Thyroid gland (tissue), 4 donors: Measurements from ENCODE around the gene MTMR2. TPM values are rescaled to one million over a fixed set of nuclear protein-coding genes. Genes with fewer than 3 reads are reported as not detected.

Experiments
- DNase-seq, 2 donors: peaks; one replicate each; pipeline ENCODE4 v3.0.0-alpha.2; 2019
- H3K27ac ChIP-seq, 3 donors: fragments of 200-600 bp; sonication (generic); 1 replicate in 2 of 3; 2 replicates in 1 of 3; pipeline ENCODE4 v1.5.1; 2016 to 2019; ENCODE audit warnings: mild to moderate bottlenecking in 1 of 3, moderate library complexity in 1 of 3
- H3K27me3 ChIP-seq: fragments of 200-600 bp; sonication (generic); one replicate; pipeline ENCODE4 v1.5.1; 2019
- H3K36me3 ChIP-seq, 2 donors: fragments of 200-600 bp; sonication (generic); one replicate each; pipeline ENCODE4 v1.5.1; 2016 to 2019
- H3K4me1 ChIP-seq, 2 donors: fragments of 200-600 bp; sonication (generic); one replicate each; pipeline ENCODE4 v1.5.1; 2017 to 2019
- H3K4me3 ChIP-seq, 3 donors: fragments of 200-600 bp; sonication (generic); replicated peaks in 1 of 3; 1 replicate in 2 of 3; 2 replicates in 1 of 3; pipeline ENCODE4 v1.5.1; 2016; ENCODE audit warnings: mild to moderate bottlenecking in 1 of 3
- H3K9me3 ChIP-seq: fragments of 200-600 bp; sonication (generic); one replicate; pipeline ENCODE4 v1.5.1; 2017
- CTCF ChIP-seq, 6 experiments: fragments of 200-600 bp in 3 of 6; fragments of 450-650 bp in 3 of 6; sonication (generic) in 3 of 6; IDR thresholded peaks; one replicate each; pipeline ENCODE4 v1.5.1; 2016 to 2019; ENCODE audit warnings: antibody characterized with exemption in 6 of 6, mild to moderate bottlenecking in 2 of 6, inconsistent platforms in 1 of 6, moderate library complexity in 1 of 6
- POLR2A ChIP-seq, 2 donors: fragments of 450-650 bp; IDR thresholded peaks; one replicate each; pipeline ENCODE4 v1.6.1; 2017; ENCODE audit warnings: antibody characterized with exemption in 2 of 2, mild to moderate bottlenecking in 2 of 2, moderate library complexity in 1 of 2
- WGBS, 2 donors: methylation state at CpG; one replicate each; pipeline ENCODE4 v1.1.5; 2017; 5-methylcytosine and 5-hydroxymethylcytosine counted together
- intact Hi-C: fragments of 100-400 bp; cut with DNase I; formaldehyde crosslinking; loops from one replicate; pipeline ENCODE4 v1.15.1; 2023
- total RNA-seq, 4 donors: library from RNA; depleted of rRNA; stranded (reverse); fragments of >200 nt; gene quantifications; one replicate each; pipeline ENCODE4 v1.2.3, GENCODE V29; 2016

The MTMR2 gene
- total RNA-seq, 4 donors from 2014 or later, result 24.1 to 27.5 (median 27.0) TPM

- peaks cover 10 to 20% of the 10 kb centered on the region in 2 donors for H3K4me1 ChIP-seq
- H3K36me3 ChIP-seq, result no peaks in the 10 kb centered on the region
- no peak overlapping the region for H3K27ac ChIP-seq
- DNase-seq, result no peak
- no peaks in the 10 kb centered on the region for H3K9me3 ChIP-seq
- intact Hi-C loops, result no loop called here
- no peak overlapping the region for H3K4me3 ChIP-seq
- WGBS, 2 donors, result 62 to 68% methylated on average over 1 of the region's 1 CpG
- no peak for TF ChIP-seq POLR2A (IDR thresholded peaks at IDR 0.05)
- no peak for TF ChIP-seq CTCF (IDR thresholded peaks at IDR 0.05)
- no peaks in the 10 kb centered on the region for H3K27me3 ChIP-seq
These were observed 2.8 kb upstream of the MTMR2 start for GRCh38 chr11:95926726-95927125.

DNA sequence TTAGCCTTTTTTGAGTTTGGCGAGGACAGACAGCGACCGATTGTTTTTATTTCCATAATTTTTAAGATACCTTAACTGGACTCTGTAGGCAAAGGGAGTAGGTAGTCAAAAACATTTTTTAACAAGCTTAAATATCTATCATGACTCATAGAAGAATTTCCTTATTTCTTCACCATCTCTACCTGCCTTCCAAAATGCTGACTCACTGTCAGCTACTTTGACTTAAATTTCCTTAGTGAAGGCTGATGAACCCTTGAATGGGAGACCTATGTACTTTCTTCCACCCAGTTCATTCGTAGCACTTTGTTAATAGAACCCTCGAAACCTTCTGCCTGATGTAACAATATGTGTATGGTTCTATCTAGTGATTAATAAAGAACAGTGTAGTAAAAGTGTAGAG lies 1.1 kb upstream of the MTMR2 start:
- H3K4me3 ChIP-seq, result no peak overlapping the region
- H3K36me3 ChIP-seq, result no peaks in the 10 kb centered on the region
- WGBS, 2 donors, result 76 to 82% methylated on average over 5 of the region's 5 CpGs
- no peak for DNase-seq
- intact Hi-C loops, result no loop called here
- peaks cover 10 to 20% of the 10 kb centered on the region in 2 donors for H3K4me1 ChIP-seq
- no peaks in the 10 kb centered on the region for H3K27me3 ChIP-seq
- peak overlapping the region in 1 of 3 donors; percentile 94 for H3K27ac ChIP-seq
- TF ChIP-seq POLR2A (IDR thresholded peaks at IDR 0.05) (no peak), CTCF (IDR thresholded peaks at IDR 0.05) (no peak)
- H3K9me3 ChIP-seq, result no peaks in the 10 kb centered on the region

GRCh38 chr11:95924414-95924760 lies 480 bp upstream of the MTMR2 start:
- H3K9me3 ChIP-seq, result no peaks in the 10 kb centered on the region
- H3K27me3 ChIP-seq, result no peaks in the 10 kb centered on the region
- intact Hi-C loops, result no loop called here
- 0 to 2% methylated on average over 4 of the region's 4 CpGs for WGBS, 2 donors
- H3K4me3 ChIP-seq, result peak overlapping the region; percentile 81 to 90 (median 81)
- no peaks in the 10 kb centered on the region for H3K36me3 ChIP-seq
- peak overlapping the region; percentile 94 to 99 (median 97) for H3K27ac ChIP-seq
- no peak for TF ChIP-seq CTCF (IDR thresholded peaks at IDR 0.05)
- H3K4me1 ChIP-seq, result peaks cover 10 to 20% of the 10 kb centered on the region in 2 donors
- no peak for DNase-seq

DNA sequence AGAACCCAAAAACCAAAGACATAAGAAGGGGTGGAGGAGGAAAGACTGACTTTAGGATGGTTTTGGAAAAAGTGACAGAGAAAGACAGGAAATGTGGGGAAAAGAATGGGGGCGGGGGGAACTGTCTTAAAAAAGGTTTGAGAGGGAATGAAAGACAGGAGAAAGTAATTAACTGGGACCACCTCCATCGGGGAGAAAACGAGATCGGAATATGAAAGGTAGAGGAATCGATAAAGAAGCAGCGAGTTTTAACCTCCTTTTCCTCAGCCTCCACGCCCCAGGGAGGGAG lies 524 bp downstream of the MTMR2 start:
- no peak for DNase-seq
- H3K9me3 ChIP-seq, result no peaks in the 10 kb centered on the region
- no peaks in the 10 kb centered on the region for H3K27me3 ChIP-seq
- peak overlapping the region; percentile 94 to 99 (median 97) for H3K27ac ChIP-seq
- TF ChIP-seq POLR2A (IDR thresholded peaks at IDR 0.05) (no peak), CTCF (IDR thresholded peaks at IDR 0.05) (no peak)
- no peaks in the 10 kb centered on the region for H3K36me3 ChIP-seq
- WGBS, 2 donors, result 0 to 1% methylated on average over 7 of the region's 7 CpGs
- intact Hi-C loops, result no loop called here
- peak overlapping the region; percentile 81 to 90 (median 81) for H3K4me3 ChIP-seq
- peaks cover 10 to 20% of the 10 kb centered on the region in 2 donors for H3K4me1 ChIP-seq

DNA sequence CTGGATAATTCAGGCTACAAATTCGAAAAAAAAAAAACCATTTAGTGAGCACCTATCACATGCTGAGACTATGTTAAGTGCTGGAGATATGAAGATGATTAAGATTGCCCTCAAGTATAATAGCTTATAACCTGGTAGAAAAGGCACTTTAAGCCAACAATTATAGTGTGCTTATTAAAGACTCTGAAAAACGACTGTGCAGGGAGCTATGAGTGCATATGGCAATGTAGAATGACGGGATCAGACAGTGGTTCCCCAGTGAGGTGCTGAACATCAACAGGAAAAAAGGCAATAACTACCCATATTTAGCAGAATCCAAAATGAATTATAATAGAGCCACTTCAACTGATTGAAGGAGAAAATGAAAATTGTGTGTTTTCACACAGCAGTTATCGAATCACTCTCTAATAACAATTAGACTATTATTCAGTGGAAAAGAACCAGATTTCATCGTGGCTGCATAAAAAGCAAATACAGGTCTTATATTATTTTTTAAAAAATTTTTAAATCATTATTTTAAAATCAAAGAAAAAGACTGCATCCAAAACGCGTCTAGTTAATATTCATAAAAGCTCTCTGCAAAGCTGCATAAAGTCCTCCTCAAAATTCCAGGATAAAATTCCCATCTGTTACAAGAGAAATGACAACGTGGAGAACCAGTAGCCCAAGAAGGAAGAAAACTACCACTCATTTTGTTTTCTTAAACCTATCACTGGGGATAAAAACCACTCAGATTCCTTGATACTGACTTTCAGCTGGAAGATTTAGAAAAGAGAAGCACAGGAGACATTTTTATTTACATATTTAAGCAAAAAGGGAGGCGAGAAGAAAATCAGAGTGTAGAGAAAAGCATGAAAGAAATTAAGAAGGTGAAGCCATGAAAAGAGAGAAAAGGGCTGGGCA lies 1.1 kb downstream of the MTMR2 start:
- 39 to 44% methylated on average over 9 of the region's 9 CpGs for WGBS, 2 donors
- peaks cover 10 to 20% of the 10 kb centered on the region in 2 donors for H3K4me1 ChIP-seq

More for the DNA sequence above, 1.1 kb downstream of the MTMR2 start:
- intact Hi-C loops, result no loop called here
- no peak for DNase-seq
- Histone ChIP-seq H3K27me3 (no peaks in the 10 kb centered on the region), H3K9me3 (no peaks in the 10 kb centered on the region), H3K36me3 (no peaks in the 10 kb centered on the region), H3K4me3 (peak overlapping the region; percentile 81 to 90 (median 81)), H3K27ac (peak overlapping the region; percentile 94 to 99 (median 97))
- TF ChIP-seq POLR2A (IDR thresholded peaks at IDR 0.05) (no peak), CTCF (IDR thresholded peaks at IDR 0.05) (no peak)
